HEK293 (cell line): ENCODE data around the gene CHST3.

Experiments used
- CTCF ChIP-seq: fragments of 450-650 bp; formaldehyde crosslinking; IDR thresholded peaks from 2 replicates; pipeline ENCODE4 v1.5.1; 2016; ENCODE audit warnings: missing biosample characterization, missing genetic modification characterization
- PBX3 ChIP-seq: sonication (generic); formaldehyde crosslinking; IDR thresholded peaks from 2 replicates; pipeline ENCODE4 v1.8.1; 2022; ENCODE audit warnings: mild to moderate bottlenecking, moderate library complexity, missing genetic modification reagents
- PRDM4 ChIP-seq: fragments of 450-650 bp; formaldehyde crosslinking; IDR thresholded peaks from 2 replicates; pipeline ENCODE4 v1.5.1; 2017; ENCODE audit warnings: missing biosample characterization, missing genetic modification characterization
- ZBTB26 ChIP-seq: fragments of 450-650 bp; formaldehyde crosslinking; optimal IDR thresholded peaks from 2 replicates; pipeline ENCODE3; 2016; ENCODE audit warnings: missing biosample characterization, mild to moderate bottlenecking, missing genetic modification characterization
- ZBTB48 ChIP-seq: fragments of 450-650 bp; formaldehyde crosslinking; IDR thresholded peaks from 2 replicates; pipeline ENCODE4 v1.5.1; 2016; ENCODE audit warnings: missing biosample characterization, missing genetic modification characterization
- ZBTB49 ChIP-seq: fragments of 450-650 bp; formaldehyde crosslinking; IDR thresholded peaks from 2 replicates; pipeline ENCODE4 v1.5.1; 2016; ENCODE audit warnings: missing biosample characterization, missing genetic modification characterization, low read depth
- ZNF155 ChIP-seq: fragments of 450-650 bp; formaldehyde crosslinking; IDR thresholded peaks from 2 replicates; pipeline ENCODE4 v1.5.1; 2016; ENCODE audit warnings: missing biosample characterization, missing genetic modification characterization
- ZNF776 ChIP-seq: fragments of 450-650 bp; formaldehyde crosslinking; IDR thresholded peaks from 2 replicates; pipeline ENCODE4 v1.5.0; 2017; ENCODE audit warnings: missing biosample characterization, missing genetic modification characterization, borderline replicate concordance

GRCh38 chr10:71996592-71997371 lies 32.6 kb downstream of the CHST3 start:
- TF ChIP-seq CTCF (tag by site-specific recombination) (no peak), ZBTB48 (tag by site-specific recombination) (no peak), ZBTB49 (tag by site-specific recombination) (no peak), ZNF776 (tag by site-specific recombination) (no peak), PBX3 (CRISPR knock-in tag) (no peak), ZNF155 (tag by site-specific recombination) (no peak), ZBTB26 (tag by site-specific recombination) (no peak), PRDM4 (tag by site-specific recombination) (no peak)
